Measurements from ENCODE around the gene CCR5AS.
"Not testable (repeated sequence)": the region's sequence is repeated elsewhere in the genome, so short reads cannot be mapped to it uniquely, and the experiment has no call there.

The CCR5AS gene

GRCh38 chr3:46393011-46393410 is 13.9 kb downstream of the CCR5AS start:
- H3K4me3 ChIP-seq (ENCODE audit: extremely low read depth, insufficient read depth, low read length, poor library complexity, severe bottlenecking), result no peak overlapping the region
- no peaks in the 10 kb centered on the region for H3K4me1 ChIP-seq (ENCODE audit: control insufficient read depth, insufficient read depth, low read length, poor library complexity, severe bottlenecking)
- peaks cover 2% of the 10 kb centered on the region for H3K9me3 ChIP-seq (ENCODE audit: control insufficient read depth, low read length)
- 88 to 100% methylated on average over 1 to 2 of the region's 2 CpGs for WGBS, 2 experiments (ENCODE audit: insufficient coverage in 2 of 2)
- H3K27ac ChIP-seq (ENCODE audit: low read depth, low read length, severe bottlenecking), result no peak overlapping the region
- no peaks in the 10 kb centered on the region for H3K36me3 ChIP-seq (ENCODE audit: control insufficient read depth, insufficient read depth, low read length)

- 93 to 95% methylated on average over 3 to 4 of the region's 5 CpGs for WGBS, 2 experiments (ENCODE audit: insufficient coverage in 2 of 2)
- peaks cover 11% of the 10 kb centered on the region for H3K9me3 ChIP-seq (ENCODE audit: control insufficient read depth, low read length)
- not testable (repeated sequence) for H3K4me3 ChIP-seq (ENCODE audit: extremely low read depth, insufficient read depth, low read length, poor library complexity, severe bottlenecking); H3K36me3 ChIP-seq (ENCODE audit: control insufficient read depth, insufficient read depth, low read length); H3K4me1 ChIP-seq (ENCODE audit: control insufficient read depth, insufficient read depth, low read length, poor library complexity, severe bottlenecking); H3K27ac ChIP-seq (ENCODE audit: low read depth, low read length, severe bottlenecking)
Observed at GRCh38 chr3:46391526-46391925, 15.3 kb downstream of the CCR5AS start.

GRCh38 chr3:46389306-46389705 is 17.6 kb downstream of the CCR5AS start:
- Histone ChIP-seq H3K9me3 (ENCODE audit: control insufficient read depth, low read length) (peaks cover 11% of the 10 kb centered on the region), H3K27ac (ENCODE audit: low read depth, low read length, severe bottlenecking) (no peak overlapping the region), H3K36me3 (ENCODE audit: control insufficient read depth, insufficient read depth, low read length) (no peaks in the 10 kb centered on the region), H3K4me3 (ENCODE audit: extremely low read depth, insufficient read depth, low read length, poor library complexity, severe bottlenecking) (no peak overlapping the region), H3K4me1 (ENCODE audit: control insufficient read depth, insufficient read depth, low read length, poor library complexity, severe bottlenecking) (peaks cover 5% of the 10 kb centered on the region)
- WGBS, 2 experiments (ENCODE audit: insufficient coverage in 2 of 2), result 81 to 82% methylated on average over 6 of the region's 6 CpGs

- not testable (repeated sequence) for H3K27ac ChIP-seq (ENCODE audit: low read depth, low read length, severe bottlenecking); H3K4me3 ChIP-seq (ENCODE audit: extremely low read depth, insufficient read depth, low read length, poor library complexity, severe bottlenecking); H3K4me1 ChIP-seq (ENCODE audit: control insufficient read depth, insufficient read depth, low read length, poor library complexity, severe bottlenecking); H3K36me3 ChIP-seq (ENCODE audit: control insufficient read depth, insufficient read depth, low read length)
- 97 to 98% methylated on average over 4 of the region's 4 CpGs for WGBS, 2 experiments (ENCODE audit: insufficient coverage in 2 of 2)
- H3K9me3 ChIP-seq (ENCODE audit: control insufficient read depth, low read length), result peaks cover 11% of the 10 kb centered on the region
Observed at GRCh38 chr3:46388847-46389246, 18.0 kb downstream of the CCR5AS start.

- Histone ChIP-seq H3K4me3 (ENCODE audit: extremely low read depth, insufficient read depth, low read length, poor library complexity, severe bottlenecking) (no peak overlapping the region), H3K27ac (ENCODE audit: low read depth, low read length, severe bottlenecking) (no peak overlapping the region), H3K36me3 (ENCODE audit: control insufficient read depth, insufficient read depth, low read length) (no peaks in the 10 kb centered on the region), H3K4me1 (ENCODE audit: control insufficient read depth, insufficient read depth, low read length, poor library complexity, severe bottlenecking) (peaks cover 5% of the 10 kb centered on the region), H3K9me3 (ENCODE audit: control insufficient read depth, low read length) (peaks cover 11% of the 10 kb centered on the region)
- WGBS, 2 experiments (ENCODE audit: insufficient coverage in 2 of 2), result 77 to 88% methylated on average over 4 of the region's 4 CpGs
Observed at GRCh38 chr3:46386205-46386604, 20.7 kb downstream of the CCR5AS start.

GRCh38 chr3:46383951-46384330 is 22.9 kb downstream of the CCR5AS start:
- H3K4me3 ChIP-seq (ENCODE audit: extremely low read depth, insufficient read depth, low read length, poor library complexity, severe bottlenecking), result no peak overlapping the region
- no peak overlapping the region for H3K27ac ChIP-seq (ENCODE audit: low read depth, low read length, severe bottlenecking)
- H3K4me1 ChIP-seq (ENCODE audit: control insufficient read depth, insufficient read depth, low read length, poor library complexity, severe bottlenecking), result peaks cover 7% of the 10 kb centered on the region
- WGBS, 2 experiments (ENCODE audit: insufficient coverage in 2 of 2), result 91 to 96% methylated on average over 5 of the region's 5 CpGs
- no peaks in the 10 kb centered on the region for H3K36me3 ChIP-seq (ENCODE audit: control insufficient read depth, insufficient read depth, low read length)
- peaks cover 11% of the 10 kb centered on the region for H3K9me3 ChIP-seq (ENCODE audit: control insufficient read depth, low read length)

GRCh38 chr3:46383211-46383950 is 23.5 kb downstream of the CCR5AS start:
- peaks cover 7% of the 10 kb centered on the region for H3K4me1 ChIP-seq (ENCODE audit: control insufficient read depth, insufficient read depth, low read length, poor library complexity, severe bottlenecking)
- H3K9me3 ChIP-seq (ENCODE audit: control insufficient read depth, low read length), result peaks cover 11% of the 10 kb centered on the region
- H3K36me3 ChIP-seq (ENCODE audit: control insufficient read depth, insufficient read depth, low read length), result no peaks in the 10 kb centered on the region
- 93 to 100% methylated on average over 3 of the region's 6 CpGs for WGBS, 2 experiments (ENCODE audit: insufficient coverage in 2 of 2)
- H3K27ac ChIP-seq (ENCODE audit: low read depth, low read length, severe bottlenecking), result no peak overlapping the region
- no peak overlapping the region for H3K4me3 ChIP-seq (ENCODE audit: extremely low read depth, insufficient read depth, low read length, poor library complexity, severe bottlenecking)

GRCh38 chr3:46381625-46382024 is 25.2 kb downstream of the CCR5AS start:
- H3K9me3 ChIP-seq (ENCODE audit: control insufficient read depth, low read length), result no peaks in the 10 kb centered on the region
- WGBS, 2 experiments (ENCODE audit: insufficient coverage in 2 of 2), result 68 to 91% methylated on average over 2 to 3 of the region's 3 CpGs
- H3K36me3 ChIP-seq (ENCODE audit: control insufficient read depth, insufficient read depth, low read length), result no peaks in the 10 kb centered on the region
- H3K27ac ChIP-seq (ENCODE audit: low read depth, low read length, severe bottlenecking), result no peak overlapping the region
- H3K4me3 ChIP-seq (ENCODE audit: extremely low read depth, insufficient read depth, low read length, poor library complexity, severe bottlenecking), result no peak overlapping the region
- H3K4me1 ChIP-seq (ENCODE audit: control insufficient read depth, insufficient read depth, low read length, poor library complexity, severe bottlenecking), result peaks cover 7% of the 10 kb centered on the region

- no peaks in the 10 kb centered on the region for H3K36me3 ChIP-seq (ENCODE audit: control insufficient read depth, insufficient read depth, low read length)
- H3K9me3 ChIP-seq (ENCODE audit: control insufficient read depth, low read length), result no peaks in the 10 kb centered on the region
- H3K4me3 ChIP-seq (ENCODE audit: extremely low read depth, insufficient read depth, low read length, poor library complexity, severe bottlenecking), result no peak overlapping the region
- no peak overlapping the region for H3K27ac ChIP-seq (ENCODE audit: low read depth, low read length, severe bottlenecking)
- WGBS, 2 experiments (ENCODE audit: insufficient coverage in 2 of 2), result 63 to 64% methylated on average over 3 to 6 of the region's 8 CpGs
- peaks cover 2% of the 10 kb centered on the region for H3K4me1 ChIP-seq (ENCODE audit: control insufficient read depth, insufficient read depth, low read length, poor library complexity, severe bottlenecking)
Observed at GRCh38 chr3:46380471-46381221, 26.2 kb downstream of the CCR5AS start.

GRCh38 chr3:46378426-46378942 is 28.4 kb downstream of the CCR5AS start:
- H3K36me3 ChIP-seq (ENCODE audit: control insufficient read depth, insufficient read depth, low read length), result no peaks in the 10 kb centered on the region
- no peak overlapping the region for H3K27ac ChIP-seq (ENCODE audit: low read depth, low read length, severe bottlenecking)
- no peaks in the 10 kb centered on the region for H3K9me3 ChIP-seq (ENCODE audit: control insufficient read depth, low read length)
- 41 to 53% methylated on average over 7 to 8 of the region's 8 CpGs for WGBS, 2 experiments (ENCODE audit: insufficient coverage in 2 of 2)
- no peak overlapping the region for H3K4me3 ChIP-seq (ENCODE audit: extremely low read depth, insufficient read depth, low read length, poor library complexity, severe bottlenecking)
- H3K4me1 ChIP-seq (ENCODE audit: control insufficient read depth, insufficient read depth, low read length, poor library complexity, severe bottlenecking), result peaks cover 2% of the 10 kb centered on the region

GRCh38 chr3:46375814-46376213 is 31.1 kb downstream of the CCR5AS start:
- H3K27ac ChIP-seq (ENCODE audit: low read depth, low read length, severe bottlenecking), result no peak overlapping the region
- H3K36me3 ChIP-seq (ENCODE audit: control insufficient read depth, insufficient read depth, low read length), result no peaks in the 10 kb centered on the region
- 26 to 37% methylated on average over 2 of the region's 2 CpGs for WGBS, 2 experiments (ENCODE audit: insufficient coverage in 2 of 2)
- no peak overlapping the region for H3K4me3 ChIP-seq (ENCODE audit: extremely low read depth, insufficient read depth, low read length, poor library complexity, severe bottlenecking)
- no peaks in the 10 kb centered on the region for H3K9me3 ChIP-seq (ENCODE audit: control insufficient read depth, low read length)
- peaks cover 4% of the 10 kb centered on the region for H3K4me1 ChIP-seq (ENCODE audit: control insufficient read depth, insufficient read depth, low read length, poor library complexity, severe bottlenecking)
